ENCODE results near the gene GIPC2. TPM values are rescaled to one million over a fixed set of nuclear protein-coding genes. Genes with fewer than 3 reads are reported as not detected.
A peak's percentile ranks its signal among the peaks of the same experiment; 100 is the strongest.

GIPC2 gene
- total RNA-seq, 4 donors from 2014 or later = 14.2 to 40.1 (median 24.1) TPM

DNA sequence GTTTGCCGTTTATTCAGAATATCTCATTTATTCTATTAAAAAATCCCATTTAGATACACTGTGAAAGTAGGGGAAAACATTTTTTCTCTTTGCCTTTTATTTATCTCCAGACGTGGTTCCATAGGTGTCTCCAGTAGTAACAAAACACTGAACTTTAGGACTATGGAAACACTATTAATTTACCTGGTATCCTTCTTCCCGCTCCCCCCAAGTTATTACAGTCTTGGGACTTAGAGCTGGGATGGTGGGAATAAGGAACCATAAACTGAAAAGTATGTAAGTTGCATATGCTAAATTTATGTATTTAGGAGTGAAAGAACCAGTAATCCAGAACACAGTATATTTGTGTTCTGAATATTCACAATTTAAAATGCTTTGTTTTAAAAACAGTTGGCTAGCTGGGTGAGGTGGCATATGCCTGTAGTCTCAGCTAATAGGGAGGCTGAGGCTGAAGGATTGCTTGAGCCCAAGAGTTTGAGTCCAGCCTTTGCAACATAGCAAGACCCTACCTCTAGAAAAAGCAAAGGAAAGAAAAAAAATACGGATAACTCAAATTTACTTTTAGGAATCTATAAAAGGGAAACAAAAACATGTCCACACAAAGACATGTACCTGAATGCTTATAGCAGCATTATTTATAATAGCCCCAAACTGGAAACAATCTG, 38.0 kb upstream of the GIPC2 start:
- DNase-seq = no peak
- Histone ChIP-seq H3K27me3 (no peaks in the 10 kb centered on the region), H3K27ac (peak overlapping the region; percentile 1 to 94 (median 92)), H3K4me1 (peaks cover 5 to 64% (median 34%) of the 10 kb centered on the region in 4 donors), H3K36me3 (no peaks in the 10 kb centered on the region), H3K4me3 (peak overlapping the region in 2 of 4 donors; percentile 57 to 59), H3K9me3 (no peaks in the 10 kb centered on the region)
- intact Hi-C loops (cut with DNase I; ENCODE audit: low total_unique reads) (no loop called here), in situ Hi-C loops (cut with MboI; ENCODE audit: low pct_ligation_motif_present in 1 of 4, low pct_unique_long_range_greater_than_20kb in 1 of 4, low sequenced_read_pairs in 3 of 4) (no loop called here)
- no peak for TF ChIP-seq POLR2AphosphoS5 (IDR thresholded peaks at IDR 0.05)
- no peak for TF ChIP-seq CTCF (IDR thresholded peaks at IDR 0.05)
- no peak for TF ChIP-seq POLR2A (IDR thresholded peaks at IDR 0.05)
- no peak for TF ChIP-seq EP300 (IDR thresholded peaks at IDR 0.05; ENCODE audit: low read depth)
- 84 to 90% methylated on average over 3 to 4 of the region's 4 CpGs for WGBS, 2 donors (ENCODE audit: low coverage in 1 of 2)

GRCh38 chr1:78009276-78009675, 36.5 kb upstream of the GIPC2 start:
- intact Hi-C loops (cut with DNase I; ENCODE audit: low total_unique reads) = no loop called here
- no peak for DNase-seq
- WGBS, 2 donors (ENCODE audit: low coverage in 1 of 2) = 86 to 93% methylated on average over 3 of the region's 3 CpGs
- H3K4me3 ChIP-seq = no peak overlapping the region
- no peaks in the 10 kb centered on the region for H3K9me3 ChIP-seq
- peaks cover 0 to 51% (median 24%) of the 10 kb centered on the region in 4 donors for H3K4me1 ChIP-seq
- H3K36me3 ChIP-seq = peaks cover 0 to 8% (median 2%) of the 10 kb centered on the region in 4 donors
- in situ Hi-C loops (cut with MboI; ENCODE audit: low pct_ligation_motif_present in 1 of 4, low pct_unique_long_range_greater_than_20kb in 1 of 4, low sequenced_read_pairs in 3 of 4) = no loop called here
- no peaks in the 10 kb centered on the region for H3K27me3 ChIP-seq
- no peak for TF ChIP-seq POLR2AphosphoS5 (IDR thresholded peaks at IDR 0.05)
- no peak for TF ChIP-seq EP300 (IDR thresholded peaks at IDR 0.05; ENCODE audit: low read depth)
- no peak for TF ChIP-seq POLR2A (IDR thresholded peaks at IDR 0.05)
- TF ChIP-seq CTCF (IDR thresholded peaks at IDR 0.05) = no peak
- H3K27ac ChIP-seq = peak overlapping the region in 1 of 4 donors; percentile 19

- Histone ChIP-seq H3K9me3 (no peaks in the 10 kb centered on the region), H3K27me3 (no peaks in the 10 kb centered on the region), H3K4me3 (no peak overlapping the region), H3K36me3 (peaks cover 0 to 8% (median 2%) of the 10 kb centered on the region in 4 donors), H3K4me1 (peaks cover 0 to 51% (median 24%) of the 10 kb centered on the region in 4 donors), H3K27ac (peak overlapping the region in 1 of 4 donors; percentile 19)
- in situ Hi-C loops (cut with MboI; ENCODE audit: low pct_ligation_motif_present in 1 of 4, low pct_unique_long_range_greater_than_20kb in 1 of 4, low sequenced_read_pairs in 3 of 4) (no loop called here), intact Hi-C loops (cut with DNase I; ENCODE audit: low total_unique reads) (no loop called here)
- 69 to 70% methylated on average over 3 of the region's 3 CpGs for WGBS, 2 donors (ENCODE audit: low coverage in 1 of 2)
- no peak for DNase-seq
- no peak for TF ChIP-seq POLR2AphosphoS5 (IDR thresholded peaks at IDR 0.05)
Observed at GRCh38 chr1:78009836-78010235, 35.9 kb upstream of the GIPC2 start.

GRCh38 chr1:78011050-78011449, 34.7 kb upstream of the GIPC2 start:
- H3K4me1 ChIP-seq = peaks cover 0 to 47% (median 22%) of the 10 kb centered on the region in 4 donors
- in situ Hi-C loops (cut with MboI; ENCODE audit: low pct_ligation_motif_present in 1 of 4, low pct_unique_long_range_greater_than_20kb in 1 of 4, low sequenced_read_pairs in 3 of 4) = no loop called here

More at GRCh38 chr1:78011050-78011449, 34.7 kb upstream of the GIPC2 start:
- no peak for TF ChIP-seq POLR2A (IDR thresholded peaks at IDR 0.05)
- TF ChIP-seq POLR2AphosphoS5 (IDR thresholded peaks at IDR 0.05) = no peak
- no peak for TF ChIP-seq CTCF (IDR thresholded peaks at IDR 0.05)
- TF ChIP-seq EP300 (IDR thresholded peaks at IDR 0.05; ENCODE audit: low read depth) = no peak
- WGBS, 2 donors (ENCODE audit: low coverage in 1 of 2) = 77 to 87% methylated on average over 1 to 2 of the region's 2 CpGs
- intact Hi-C loops (cut with DNase I; ENCODE audit: low total_unique reads) = no loop called here
- DNase-seq = no peak
- H3K27ac ChIP-seq = peak overlapping the region in 1 of 4 donors; percentile 1
- no peaks in the 10 kb centered on the region for H3K9me3 ChIP-seq
- H3K36me3 ChIP-seq = peaks cover 0 to 9% (median 2%) of the 10 kb centered on the region in 4 donors
- H3K4me3 ChIP-seq = no peak overlapping the region
- H3K27me3 ChIP-seq = no peaks in the 10 kb centered on the region
